Natural killer cell treated with Interleukin-12 subunit alpha and Interleukin-12 subunit beta and Interleukin-15 and Interleukin-18, amount 100 ng/mL, for 72 hours (primary cell): ENCODE data around the gene CUEDC2. TPM values are rescaled to one million over a fixed set of nuclear protein-coding genes. Genes with fewer than 3 reads are reported as not detected.

ENCODE experiments used
- ATAC-seq, 2 donors: fragments of 150-1000 bp; cut with Tn5 transposase in 1 of 2; sonication (Bioruptor Pico), chemical (Tn5 transposase) in 1 of 2; 2 replicates each; pipeline ENCODE4 v1.10.0; 2021
- DNase-seq: peaks from one replicate; pipeline ENCODE4 v3.0.0; 2022; ENCODE audit warnings: low spot score
- H3K27ac Mint-ChIP-seq, 2 donors: 1 replicate in 1 of 2; 2 replicates in 1 of 2; pipeline ENCODE4 v1.8.0; 2022; ENCODE audit warnings: mixed read lengths in 2 of 2, mild to moderate bottlenecking in 1 of 2, moderate library complexity in 1 of 2
- H3K27me3 Mint-ChIP-seq, 2 donors: 1 replicate in 1 of 2; 2 replicates in 1 of 2; pipeline ENCODE4 v1.8.0; 2022; ENCODE audit warnings: mixed read lengths in 2 of 2
- H3K36me3 Mint-ChIP-seq: one replicate; pipeline ENCODE4 v1.8.0; 2022; ENCODE audit warnings: mixed read lengths
- H3K4me1 Mint-ChIP-seq, 2 donors: 1 replicate in 1 of 2; 2 replicates in 1 of 2; pipeline ENCODE4 v1.8.0; 2022; ENCODE audit warnings: low read depth in 2 of 2, mixed read lengths in 2 of 2, mild to moderate bottlenecking in 1 of 2
- H3K4me3 Mint-ChIP-seq: one replicate; pipeline ENCODE4 v1.8.0; 2022; ENCODE audit warnings: mixed read lengths
- H3K9me3 Mint-ChIP-seq: 2 replicates; pipeline ENCODE4 v1.8.0; 2022; ENCODE audit warnings: mixed read lengths
- total RNA-seq, 2 donors: library from RNA; stranded (reverse); gene quantifications; one replicate each; pipeline ENCODE4 v1.2.3, GENCODE V29; 2022

The CUEDC2 gene
- total RNA-seq, 2 donors from 2014 or later = 39.8 to 58.5 TPM

- no peak for ATAC-seq
- Mint-ChIP-seq H3K27ac (no peak overlapping the region), H3K9me3 (no peaks in the 10 kb centered on the region), H3K4me1 (peaks cover 10 to 26% of the 10 kb centered on the region in 2 donors), H3K36me3 (no peaks in the 10 kb centered on the region), H3K27me3 (peaks cover 32 to 33% of the 10 kb centered on the region in 2 donors), H3K4me3 (no peak overlapping the region)
- DNase-seq = no peak
These were observed 16.1 kb downstream of the CUEDC2 start for GRCh38 chr10:102416283-102416682.

GRCh38 chr10:102414749-102415148 is 17.6 kb downstream of the CUEDC2 start:
- H3K4me1 Mint-ChIP-seq = peaks cover 12 to 25% of the 10 kb centered on the region in 2 donors
- no peak overlapping the region for H3K27ac Mint-ChIP-seq
- no peak overlapping the region for H3K4me3 Mint-ChIP-seq
- H3K36me3 Mint-ChIP-seq = peaks cover 1% of the 10 kb centered on the region
- peaks cover 40 to 43% of the 10 kb centered on the region in 2 donors for H3K27me3 Mint-ChIP-seq
- no peak for ATAC-seq
- H3K9me3 Mint-ChIP-seq = no peaks in the 10 kb centered on the region
- no peak for DNase-seq

- no peaks in the 10 kb centered on the region for H3K9me3 Mint-ChIP-seq
- ATAC-seq (no peak), DNase-seq (no peak)
- peaks cover 5% of the 10 kb centered on the region for H3K36me3 Mint-ChIP-seq
- H3K27me3 Mint-ChIP-seq = peaks cover 43 to 49% of the 10 kb centered on the region in 2 donors
- H3K4me1 Mint-ChIP-seq = peaks cover 17 to 21% of the 10 kb centered on the region in 2 donors
- no peak overlapping the region for H3K27ac Mint-ChIP-seq
- no peak overlapping the region for H3K4me3 Mint-ChIP-seq
These were observed 18.4 kb downstream of the CUEDC2 start for GRCh38 chr10:102413806-102414561.

- no peak overlapping the region for H3K27ac Mint-ChIP-seq
- H3K27me3 Mint-ChIP-seq = peaks cover 46 to 51% of the 10 kb centered on the region in 2 donors
- DNase-seq = no peak
- ATAC-seq = peak in 1 of 2 donors; percentile 29
- no peak overlapping the region for H3K4me3 Mint-ChIP-seq
- no peaks in the 10 kb centered on the region for H3K9me3 Mint-ChIP-seq
- H3K4me1 Mint-ChIP-seq = peaks cover 20 to 23% of the 10 kb centered on the region in 2 donors
- peaks cover 5% of the 10 kb centered on the region for H3K36me3 Mint-ChIP-seq
These were observed 19.2 kb downstream of the CUEDC2 start for GRCh38 chr10:102413053-102413705.

- Mint-ChIP-seq H3K4me3 (no peak overlapping the region), H3K36me3 (peaks cover 5% of the 10 kb centered on the region), H3K9me3 (no peaks in the 10 kb centered on the region), H3K4me1 (peaks cover 22 to 28% of the 10 kb centered on the region in 2 donors), H3K27me3 (peaks cover 42 to 44% of the 10 kb centered on the region in 2 donors), H3K27ac (no peak overlapping the region)
- no peak for ATAC-seq
- no peak for DNase-seq
These were observed 20.1 kb downstream of the CUEDC2 start for GRCh38 chr10:102412293-102412692.

- Mint-ChIP-seq H3K27ac (peak overlapping the region; percentile 12 to 32), H3K4me3 (peak overlapping the region; percentile 48), H3K36me3 (peaks cover 5% of the 10 kb centered on the region), H3K4me1 (peaks cover 22 to 32% of the 10 kb centered on the region in 2 donors), H3K27me3 (peaks cover 38 to 41% of the 10 kb centered on the region in 2 donors), H3K9me3 (no peaks in the 10 kb centered on the region)
- no peak for ATAC-seq
- no peak for DNase-seq
These were observed 20.8 kb downstream of the CUEDC2 start for GRCh38 chr10:102411341-102412255.

- ATAC-seq (no peak), DNase-seq (no peak)
- Mint-ChIP-seq H3K27me3 (peaks cover 32 to 33% of the 10 kb centered on the region in 2 donors), H3K36me3 (peaks cover 5% of the 10 kb centered on the region), H3K9me3 (no peaks in the 10 kb centered on the region), H3K27ac (peak overlapping the region in 1 of 2 donors; percentile 32), H3K4me1 (peaks cover 28 to 40% of the 10 kb centered on the region in 2 donors), H3K4me3 (peak overlapping the region; percentile 84)
These were observed 21.8 kb downstream of the CUEDC2 start for GRCh38 chr10:102410429-102411073.

GRCh38 chr10:102409604-102410428 is 22.6 kb downstream of the CUEDC2 start:
- Mint-ChIP-seq H3K4me3 (peak overlapping the region; percentile 84), H3K36me3 (peaks cover 5% of the 10 kb centered on the region), H3K4me1 (peaks cover 28 to 42% of the 10 kb centered on the region in 2 donors), H3K9me3 (no peaks in the 10 kb centered on the region), H3K27me3 (peaks cover 31 to 32% of the 10 kb centered on the region in 2 donors), H3K27ac (peak overlapping the region in 1 of 2 donors; percentile 9)
- DNase-seq (no peak), ATAC-seq (no peak)

GRCh38 chr10:102408728-102409603 is 23.4 kb downstream of the CUEDC2 start:
- H3K36me3 Mint-ChIP-seq = peaks cover 5% of the 10 kb centered on the region
- ATAC-seq (peak; percentile 64 to 85), DNase-seq (peak; percentile 82)
- peak overlapping the region; percentile 84 for H3K4me3 Mint-ChIP-seq
- H3K4me1 Mint-ChIP-seq = peaks cover 28 to 42% of the 10 kb centered on the region in 2 donors
- H3K27ac Mint-ChIP-seq = peak overlapping the region in 1 of 2 donors; percentile 9
- H3K27me3 Mint-ChIP-seq = peaks cover 25 to 31% of the 10 kb centered on the region in 2 donors
- H3K9me3 Mint-ChIP-seq = no peaks in the 10 kb centered on the region

GRCh38 chr10:102408131-102408727 is 24.1 kb downstream of the CUEDC2 start:
- Mint-ChIP-seq H3K27me3 (peaks cover 25 to 31% of the 10 kb centered on the region in 2 donors), H3K36me3 (peaks cover 5% of the 10 kb centered on the region), H3K4me3 (peak overlapping the region; percentile 82), H3K27ac (peak overlapping the region in 1 of 2 donors; percentile 11), H3K9me3 (no peaks in the 10 kb centered on the region), H3K4me1 (peaks cover 28 to 46% of the 10 kb centered on the region in 2 donors)
- DNase-seq = no peak
- ATAC-seq = peak in 1 of 2 donors; percentile 11

- DNase-seq (no peak), ATAC-seq (no peak)
- Mint-ChIP-seq H3K36me3 (peaks cover 5% of the 10 kb centered on the region), H3K4me1 (peaks cover 28 to 46% of the 10 kb centered on the region in 2 donors), H3K27ac (no peak overlapping the region), H3K27me3 (peaks cover 24 to 31% of the 10 kb centered on the region in 2 donors), H3K9me3 (no peaks in the 10 kb centered on the region), H3K4me3 (peak overlapping the region; percentile 82)
These were observed 24.8 kb downstream of the CUEDC2 start for GRCh38 chr10:102407425-102408130.
